Transverse colon (tissue), 4 donors: Measurements from ENCODE around the gene KIF16B. TPM values are rescaled to one million over a fixed set of nuclear protein-coding genes. Genes with fewer than 3 reads are reported as not detected.

Source experiments
- DNase-seq: peaks from one replicate; pipeline ENCODE4 v3.0.0-alpha.2; 2019
- H3K27ac ChIP-seq, 4 donors: fragments of 200-600 bp; sonication (generic); 2 replicates each; pipeline ENCODE4 v1.5.1; 2016 to 2018; ENCODE audit warnings: inconsistent platforms in 4 of 4
- H3K27me3 ChIP-seq: fragments of 200-600 bp; sonication (generic); 2 replicates; pipeline ENCODE4 v1.5.1; 2017; ENCODE audit warnings: inconsistent platforms
- H3K36me3 ChIP-seq, 4 donors: fragments of 200-600 bp; sonication (generic); 2 replicates each; pipeline ENCODE4 v1.5.1; 2017 to 2019; ENCODE audit warnings: inconsistent platforms in 4 of 4
- H3K4me1 ChIP-seq, 4 donors: fragments of 200-600 bp; sonication (generic); 2 replicates each; pipeline ENCODE4 v1.5.1; 2017 to 2020; ENCODE audit warnings: inconsistent platforms in 4 of 4
- H3K4me3 ChIP-seq, 4 donors: fragments of 200-600 bp; sonication (generic); 1 replicate in 1 of 4; 2 replicates in 3 of 4; pipeline versions ENCODE4 v1.5.1 to v1.6.1; 2017 to 2019; ENCODE audit warnings: inconsistent platforms in 4 of 4
- H3K9me3 ChIP-seq, 2 donors: fragments of 200-600 bp; sonication (generic); 2 replicates each; pipeline ENCODE4 v1.5.1; 2017 to 2019; ENCODE audit warnings: inconsistent platforms in 2 of 2
- CTCF ChIP-seq, 5 experiments: fragments of 200-600 bp in 3 of 5; fragments of 450-650 bp in 2 of 5; sonication (generic) in 3 of 5; IDR thresholded peaks; 1 replicate in 2 of 5; 2 replicates in 3 of 5; pipeline ENCODE4 v1.5.1; 2016 to 2017; ENCODE audit warnings: antibody characterized with exemption in 5 of 5, inconsistent platforms in 3 of 5, mild to moderate bottlenecking in 2 of 5, moderate library complexity in 1 of 5
- EP300 ChIP-seq: sonication (generic); formaldehyde crosslinking; IDR thresholded peaks from one replicate; pipeline ENCODE4 v1.6.1; 2017; ENCODE audit warnings: antibody characterized with exemption, low read depth
- POLR2A ChIP-seq: fragments of 450-650 bp; IDR thresholded peaks from one replicate; pipeline ENCODE4 v1.6.1; 2016; ENCODE audit warnings: antibody characterized with exemption, mild to moderate bottlenecking, moderate library complexity
- POLR2AphosphoS5 ChIP-seq, 3 donors: sonication (generic); formaldehyde crosslinking; IDR thresholded peaks; one replicate each; pipeline ENCODE4 v1.6.1; 2016; ENCODE audit warnings: antibody characterized with exemption in 3 of 3
- WGBS, 2 donors: methylation state at CpG; one replicate each; pipeline ENCODE4 v1.1.5; 2018; ENCODE audit warnings: low coverage in 1 of 2; 5-methylcytosine and 5-hydroxymethylcytosine counted together
- in situ Hi-C, 4 donors: fragments of 200-750 bp; cut with MboI; loops; one replicate each; pipeline versions ENCODE4 v1.15.0 to v1.15.1; 2017; ENCODE audit warnings: low sequenced_read_pairs in 3 of 4, low pct_ligation_motif_present in 1 of 4, low pct_unique_long_range_greater_than_20kb in 1 of 4
- intact Hi-C: fragments of 100-400 bp; cut with DNase I; formaldehyde crosslinking; loops from one replicate; pipeline ENCODE4 v1.15.1; 2023; ENCODE audit warnings: low total_unique reads
- total RNA-seq, 4 donors: library from RNA; depleted of rRNA; stranded (reverse); fragments of >200 nt; gene quantifications; one replicate each; pipeline ENCODE4 v1.1.0, GENCODE V29; 2016

The KIF16B gene
- total RNA-seq, 4 donors from 2014 or later, result 82.7 to 154 (median 90.1) TPM

GRCh38 chr20:16609066-16609465, 35.8 kb upstream of the KIF16B start:
- Histone ChIP-seq H3K27me3 (no peaks in the 10 kb centered on the region), H3K36me3 (no peaks in the 10 kb centered on the region), H3K27ac (peak overlapping the region in 3 of 4 donors; percentile 75 to 78 (median 77)), H3K9me3 (no peaks in the 10 kb centered on the region), H3K4me1 (peaks cover 7 to 44% (median 17%) of the 10 kb centered on the region in 4 donors), H3K4me3 (no peak overlapping the region)
- in situ Hi-C loops (no loop called here), intact Hi-C loops (no loop called here)
- TF ChIP-seq EP300, result no peak
- no peak for TF ChIP-seq CTCF (IDR thresholded peaks at IDR 0.05)
- no peak for TF ChIP-seq POLR2AphosphoS5 (IDR thresholded peaks at IDR 0.05)
- TF ChIP-seq POLR2A, result no peak
- no peak for DNase-seq
- WGBS, 2 donors, result 84 to 92% methylated on average over 8 to 9 of the region's 9 CpGs

GRCh38 chr20:16608277-16608650, 35.0 kb upstream of the KIF16B start:
- Histone ChIP-seq H3K36me3 (no peaks in the 10 kb centered on the region), H3K4me1 (peaks cover 7 to 44% (median 17%) of the 10 kb centered on the region in 4 donors), H3K27me3 (no peaks in the 10 kb centered on the region), H3K9me3 (no peaks in the 10 kb centered on the region), H3K27ac (peak overlapping the region; percentile 75 to 79 (median 78)), H3K4me3 (peak overlapping the region in 1 of 4 donors; percentile 28)
- 20 to 38% methylated on average over 1 to 2 of the region's 2 CpGs for WGBS, 2 donors
- in situ Hi-C loops (no loop called here), intact Hi-C loops (no loop called here)
- peak; percentile 14 for DNase-seq
- TF ChIP-seq CTCF (IDR thresholded peaks at IDR 0.05), result no peak
- TF ChIP-seq POLR2AphosphoS5 (IDR thresholded peaks at IDR 0.05), result no peak
- TF ChIP-seq POLR2A, result no peak
- TF ChIP-seq EP300, result no peak

DNA sequence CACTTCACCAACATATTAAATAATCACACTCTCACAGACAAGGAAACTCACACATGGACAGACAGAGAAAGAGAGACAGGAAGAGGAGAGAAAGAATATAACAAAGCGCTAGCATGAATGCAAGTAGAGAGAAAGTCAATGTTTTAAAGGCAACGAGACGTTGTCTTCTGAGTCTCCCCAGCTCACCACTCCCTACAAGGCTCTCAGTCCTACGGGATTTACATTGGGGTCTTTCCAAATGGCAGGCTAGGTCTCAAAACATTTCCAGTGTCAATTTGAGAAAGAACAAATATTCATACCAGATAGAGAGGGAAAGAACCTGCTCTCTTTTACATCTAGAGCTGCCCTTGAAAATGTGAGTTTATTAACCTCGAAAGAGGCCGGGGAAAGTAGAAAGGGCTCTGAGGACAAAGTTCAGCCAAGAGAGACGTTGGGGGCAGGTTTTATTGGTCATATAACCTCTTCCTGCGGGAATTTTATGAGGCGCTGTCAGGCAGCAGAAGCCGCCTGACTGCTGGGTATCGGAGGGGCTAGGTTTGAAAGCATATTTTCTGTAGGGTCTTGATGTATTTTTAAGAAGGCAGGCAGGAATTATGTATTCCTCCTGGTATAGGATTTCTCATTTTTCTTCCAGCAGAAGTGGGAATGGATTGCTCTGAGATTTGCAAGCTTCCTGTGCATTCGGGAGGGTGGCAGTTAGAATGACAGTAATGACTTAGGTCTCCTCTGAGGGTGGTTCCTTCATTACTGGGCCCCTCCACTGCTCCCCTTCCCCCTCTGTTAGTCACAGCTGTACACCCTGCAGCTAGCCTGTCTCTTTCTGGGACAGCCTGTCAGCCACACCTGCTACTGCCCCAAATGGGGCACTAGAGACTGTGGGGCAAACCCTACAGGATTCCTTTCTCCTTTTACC, 34.4 kb upstream of the KIF16B start:
- H3K27me3 ChIP-seq, result no peaks in the 10 kb centered on the region
- H3K36me3 ChIP-seq, result no peaks in the 10 kb centered on the region
- WGBS, 2 donors, result 22 to 31% methylated on average over 7 to 12 of the region's 12 CpGs
- no peaks in the 10 kb centered on the region for H3K9me3 ChIP-seq
- intact Hi-C loops (no loop called here), in situ Hi-C loops (no loop called here)
- H3K4me1 ChIP-seq, result peaks cover 7 to 44% (median 17%) of the 10 kb centered on the region in 4 donors
- peak; percentile 54 for DNase-seq
- peak overlapping the region; percentile 75 to 79 (median 78) for H3K27ac ChIP-seq
- peak overlapping the region in 1 of 4 donors; percentile 28 for H3K4me3 ChIP-seq
- TF ChIP-seq POLR2A (peak; percentile 16), POLR2AphosphoS5 (IDR thresholded peaks at IDR 0.05) (no peak)

GRCh38 chr20:16606468-16607070, 33.3 kb upstream of the KIF16B start:
- intact Hi-C loops, result no loop called here
- 100% methylated on average over 3 of the region's 3 CpGs; no CpG with 5 or more reads in 1 of the 2 donors for WGBS, 2 donors

More at GRCh38 chr20:16606468-16607070, 33.3 kb upstream of the KIF16B start:
- H3K4me3 ChIP-seq, result no peak overlapping the region
- H3K4me1 ChIP-seq, result peaks cover 7 to 39% (median 14%) of the 10 kb centered on the region in 4 donors
- no peaks in the 10 kb centered on the region for H3K9me3 ChIP-seq
- H3K27me3 ChIP-seq, result no peaks in the 10 kb centered on the region
- peak overlapping the region; percentile 75 to 79 (median 78) for H3K27ac ChIP-seq
- in situ Hi-C loops, result no loop called here
- TF ChIP-seq EP300, result no peak
- TF ChIP-seq CTCF (IDR thresholded peaks at IDR 0.05), result no peak
- no peak for TF ChIP-seq POLR2A
- no peak for TF ChIP-seq POLR2AphosphoS5 (IDR thresholded peaks at IDR 0.05)
- no peak for DNase-seq
- no peaks in the 10 kb centered on the region for H3K36me3 ChIP-seq
